Skeletal muscle tissue (tissue), 4 donors: ENCODE results near the gene RCOR2. TPM values are rescaled to one million over a fixed set of nuclear protein-coding genes. Genes with fewer than 3 reads are reported as not detected.

Experiments used
- H3K27ac ChIP-seq: one replicate; pipeline ENCODE4 v1.7.0; 2013; ENCODE audit warnings: mild to moderate bottlenecking, low read depth, low read length, inconsistent platforms
- H3K27me3 ChIP-seq, 3 donors: one replicate each; pipeline ENCODE4 v1.7.0; 2013; ENCODE audit warnings: low read length in 3 of 3; ENCODE audit not compliant: control insufficient read depth in 3 of 3, insufficient read depth in 3 of 3
- H3K36me3 ChIP-seq, 3 donors: one replicate each; pipeline ENCODE4 v1.7.0; 2013; ENCODE audit warnings: low read length in 3 of 3; ENCODE audit not compliant: control insufficient read depth in 3 of 3, insufficient read depth in 3 of 3
- H3K4me1 ChIP-seq, 3 donors: one replicate each; pipeline ENCODE4 v1.7.0; 2013; ENCODE audit warnings: low read length in 3 of 3, mild to moderate bottlenecking in 3 of 3; ENCODE audit not compliant: control insufficient read depth in 3 of 3, insufficient read depth in 3 of 3
- H3K4me3 ChIP-seq, 3 donors: one replicate each; pipeline ENCODE4 v1.7.0; 2013; ENCODE audit warnings: low read length in 3 of 3
- H3K9ac ChIP-seq, 3 donors: one replicate each; pipeline ENCODE4 v1.7.0; 2013; ENCODE audit warnings: low read length in 3 of 3, mild to moderate bottlenecking in 3 of 3, moderate library complexity in 2 of 3, low read depth in 1 of 3
- H3K9me3 ChIP-seq, 3 donors: one replicate each; pipeline ENCODE4 v1.7.0; 2013; ENCODE audit warnings: low read length in 3 of 3; ENCODE audit not compliant: control insufficient read depth in 3 of 3
- total RNA-seq: library from RNA; depleted of rRNA; stranded (reverse); fragments of >200 nt; gene quantifications from one replicate; pipeline ENCODE4 v1.2.3, GENCODE V29; 2014
- donor health status: Osteomylitis.

The RCOR2 gene
- total RNA-seq, 1 donor from 2014 or later = 4.2 TPM

- H3K4me3 ChIP-seq = peak overlapping the region; percentile 23 to 64 (median 51)
- no peaks in the 10 kb centered on the region for H3K27me3 ChIP-seq
- H3K9me3 ChIP-seq = no peaks in the 10 kb centered on the region
- peaks cover 32 to 44% (median 42%) of the 10 kb centered on the region in 3 donors for H3K4me1 ChIP-seq
- no peaks in the 10 kb centered on the region for H3K36me3 ChIP-seq
- H3K27ac ChIP-seq = no peak overlapping the region
- peak overlapping the region in 1 of 3 donors; percentile 57 for H3K9ac ChIP-seq
Measured at GRCh38 chr11:63915961-63916836, 765 bp downstream of the RCOR2 start.

- Histone ChIP-seq H3K9ac (peak overlapping the region in 1 of 3 donors; percentile 16), H3K4me1 (peaks cover 29 to 40% (median 39%) of the 10 kb centered on the region in 3 donors), H3K36me3 (no peaks in the 10 kb centered on the region), H3K9me3 (no peaks in the 10 kb centered on the region), H3K27ac (no peak overlapping the region), H3K27me3 (no peaks in the 10 kb centered on the region), H3K4me3 (no peak overlapping the region)
Measured at GRCh38 chr11:63914896-63915691, 1.9 kb downstream of the RCOR2 start.

GRCh38 chr11:63913866-63914830 lies 2.8 kb downstream of the RCOR2 start:
- H3K9me3 ChIP-seq = no peaks in the 10 kb centered on the region
- no peaks in the 10 kb centered on the region for H3K27me3 ChIP-seq
- no peak overlapping the region for H3K27ac ChIP-seq
- no peaks in the 10 kb centered on the region for H3K36me3 ChIP-seq
- no peak overlapping the region for H3K9ac ChIP-seq
- peaks cover 24 to 30% (median 30%) of the 10 kb centered on the region in 3 donors for H3K4me1 ChIP-seq
- H3K4me3 ChIP-seq = no peak overlapping the region

- Histone ChIP-seq H3K27ac (no peak overlapping the region), H3K9ac (no peak overlapping the region), H3K4me1 (peaks cover 18 to 19% (median 19%) of the 10 kb centered on the region in 3 donors), H3K27me3 (no peaks in the 10 kb centered on the region), H3K9me3 (no peaks in the 10 kb centered on the region), H3K4me3 (no peak overlapping the region), H3K36me3 (peaks cover under 1 to 7% (median 7%) of the 10 kb centered on the region in 3 donors)
Measured at GRCh38 chr11:63912678-63913077, 4.3 kb downstream of the RCOR2 start.

- no peak overlapping the region for H3K4me3 ChIP-seq
- no peak overlapping the region for H3K9ac ChIP-seq
- H3K9me3 ChIP-seq = no peaks in the 10 kb centered on the region
- peaks cover 3 to 13% (median 9%) of the 10 kb centered on the region in 3 donors for H3K36me3 ChIP-seq
- no peaks in the 10 kb centered on the region for H3K27me3 ChIP-seq
- H3K4me1 ChIP-seq = peaks cover 13 to 17% (median 14%) of the 10 kb centered on the region in 3 donors
- H3K27ac ChIP-seq = no peak overlapping the region
Measured at GRCh38 chr11:63911876-63912275, 5.1 kb downstream of the RCOR2 start.

GRCh38 chr11:63911440-63911839 lies 5.5 kb downstream of the RCOR2 start:
- Histone ChIP-seq H3K4me1 (peaks cover 10 to 15% (median 12%) of the 10 kb centered on the region in 3 donors), H3K27ac (no peak overlapping the region), H3K9me3 (no peaks in the 10 kb centered on the region), H3K36me3 (peaks cover 3 to 13% (median 10%) of the 10 kb centered on the region in 3 donors), H3K27me3 (no peaks in the 10 kb centered on the region), H3K4me3 (no peak overlapping the region), H3K9ac (no peak overlapping the region)

GRCh38 chr11:63910675-63911074 lies 6.3 kb downstream of the RCOR2 start:
- Histone ChIP-seq H3K36me3 (peaks cover 6 to 17% (median 13%) of the 10 kb centered on the region in 3 donors), H3K4me1 (peaks cover 3 to 7% (median 4%) of the 10 kb centered on the region in 3 donors), H3K9me3 (no peaks in the 10 kb centered on the region), H3K4me3 (no peak overlapping the region), H3K27ac (no peak overlapping the region), H3K9ac (no peak overlapping the region), H3K27me3 (no peaks in the 10 kb centered on the region)

GRCh38 chr11:63909591-63910506 lies 7.1 kb downstream of the RCOR2 start:
- Histone ChIP-seq H3K36me3 (peaks cover 7 to 21% (median 15%) of the 10 kb centered on the region in 3 donors), H3K4me3 (no peak overlapping the region), H3K9ac (no peak overlapping the region), H3K9me3 (no peaks in the 10 kb centered on the region), H3K4me1 (peaks cover 0 to 6% (median 0%) of the 10 kb centered on the region in 3 donors), H3K27me3 (no peaks in the 10 kb centered on the region), H3K27ac (no peak overlapping the region)
